H1 (cell line): ENCODE results near the gene ADIPOR2. TPM values are rescaled to one million over a fixed set of nuclear protein-coding genes. Genes with fewer than 3 reads are reported as not detected.

ENCODE experiments used
- CTCF ChIA-PET: fragments of 300-600 bp; sonication (Branson Sonifier 250); formaldehyde crosslinking; loops from one replicate; lab custom pipeline; 2021; ENCODE audit not compliant: partially characterized antibody; lab: Charles Lee
- POLR2A ChIA-PET: fragments of 300-600 bp; sonication (Branson Sonifier 250); formaldehyde crosslinking; loops from one replicate; lab custom pipeline; 2021; ENCODE audit warnings: inconsistent platforms; ENCODE audit not compliant: partially characterized antibody; lab: Charles Lee
- DNase-seq, 2 experiments: peaks; one replicate each; pipeline versions ENCODE4 v3.0.0 to v3.0.0-alpha.2; 2010 to 2022; ENCODE audit warnings: low spot score in 2 of 2, low read depth in 1 of 2, mixed read lengths in 1 of 2
- FAIRE-seq: peaks from 2 replicates; lab custom pipeline; 2011; peaks lifted over from hg19 to GRCh38; lab: Jason Lieb, UNC
- H2AFZ ChIP-seq: 2 replicates; pipeline ENCODE4 v1.8.1; 2012; ENCODE audit warnings: low read length, inconsistent platforms
- H2AK5ac ChIP-seq: 2 replicates; pipeline ENCODE4 v1.6.1; 2013; ENCODE audit warnings: low read depth, low read length
- H2BK120ac ChIP-seq: replicated peaks from 2 replicates; pipeline ENCODE3; 2013; ENCODE audit warnings: low read depth, low read length, inconsistent platforms
- H2BK12ac ChIP-seq: 2 replicates; pipeline ENCODE4 v1.6.1; 2013; ENCODE audit warnings: low read depth, low read length
- H2BK15ac ChIP-seq: 2 replicates; pipeline ENCODE4 v1.6.1; 2013; ENCODE audit warnings: low read length
- H2BK20ac ChIP-seq: 2 replicates; pipeline ENCODE4 v1.6.1; 2013; ENCODE audit warnings: low read length
- H2BK5ac ChIP-seq: 2 replicates; pipeline ENCODE4 v1.6.1; 2013; ENCODE audit warnings: low read depth, low read length
- H3K14ac ChIP-seq: 2 replicates; pipeline ENCODE4 v1.6.1; 2013; ENCODE audit warnings: inconsistent platforms; ENCODE audit not compliant: insufficient read length
- H3K18ac ChIP-seq: 2 replicates; pipeline ENCODE4 v1.6.1; 2013; ENCODE audit warnings: low read length; ENCODE audit errors: extremely low read depth
- H3K23ac ChIP-seq: 2 replicates; pipeline ENCODE4 v1.6.1; 2013; ENCODE audit warnings: inconsistent platforms; ENCODE audit not compliant: insufficient read length
- H3K23me2 ChIP-seq: 2 replicates; pipeline ENCODE4 v1.6.1; 2013; ENCODE audit warnings: low read depth, low read length
- H3K27ac ChIP-seq: 2 replicates; pipeline ENCODE4 v1.6.1; 2011; ENCODE audit warnings: low read depth, low read length, inconsistent platforms
- H3K27me3 ChIP-seq, 4 experiments: replicated peaks in 1 of 4; 1 replicate in 1 of 4; 2 replicates in 3 of 4; pipeline versions ENCODE4 v1.6.1 to v1.8.1; 2011 to 2013; ENCODE audit warnings: low read length in 3 of 4, mild to moderate bottlenecking in 3 of 4, inconsistent platforms in 2 of 4, mixed read lengths in 2 of 4, moderate library complexity in 1 of 4; ENCODE audit not compliant: control insufficient read depth in 3 of 4, insufficient read depth in 3 of 4; ENCODE audit errors: extremely low read depth in 1 of 4
- H3K36me3 ChIP-seq, 4 experiments: 2 replicates each; pipeline versions ENCODE4 v1.6.1 to v1.8.1; 2011 to 2013; ENCODE audit warnings: mild to moderate bottlenecking in 4 of 4, low read length in 3 of 4, moderate library complexity in 2 of 4, control low read depth in 1 of 4, inconsistent platforms in 1 of 4; ENCODE audit not compliant: insufficient read depth in 4 of 4, control insufficient read depth in 2 of 4
- H3K4ac ChIP-seq: replicated peaks from 2 replicates; pipeline ENCODE3; 2013; ENCODE audit warnings: low read length, low read depth, mixed read lengths, inconsistent platforms; ENCODE audit not compliant: insufficient read length
- H3K4me1 ChIP-seq, 4 experiments: replicated peaks in 1 of 4; 1 replicate in 1 of 4; 2 replicates in 3 of 4; pipeline versions ENCODE4 v1.6.1 to v1.8.1; 2011 to 2013; ENCODE audit warnings: low read length in 3 of 4, inconsistent platforms in 2 of 4, mixed read lengths in 1 of 4; ENCODE audit not compliant: insufficient read depth in 4 of 4, control insufficient read depth in 3 of 4
- H3K4me2 ChIP-seq, 2 experiments: 2 replicates each; pipeline versions ENCODE4 v1.6.1 to v1.8.1; 2011 to 2013; ENCODE audit warnings: low read depth in 2 of 2, low read length in 2 of 2, control low read depth in 1 of 2, inconsistent platforms in 1 of 2, mild to moderate bottlenecking in 1 of 2; ENCODE audit not compliant: insufficient read depth in 1 of 2
- H3K4me3 ChIP-seq, 4 experiments: fragments of 200-600, 300-600 bp in 1 of 4; sonication (generic), shearing (Covaris generic), sonication (Bioruptor Twin) in 1 of 4; 2 replicates each; pipeline versions ENCODE4 v1.5.1 to v1.8.1; 2011 to 2016; ENCODE audit warnings: low read length in 4 of 4, low read depth in 3 of 4, control low read depth in 2 of 4, inconsistent platforms in 2 of 4, mild to moderate bottlenecking in 2 of 4, mixed read lengths in 1 of 4, moderate library complexity in 1 of 4; ENCODE audit not compliant: insufficient read depth in 2 of 4; ENCODE audit errors: extremely low read depth in 1 of 4
- H3K56ac ChIP-seq: replicated peaks from 2 replicates; pipeline ENCODE3; 2013; ENCODE audit warnings: low read depth, mild to moderate bottlenecking, mixed read lengths, low read length, inconsistent platforms; ENCODE audit not compliant: insufficient read length
- H3K79me1 ChIP-seq: 2 replicates; pipeline ENCODE4 v1.6.1; 2013; ENCODE audit warnings: low read depth, low read length, control low read depth
- H3K79me2 ChIP-seq, 2 experiments: 2 replicates each; pipeline versions ENCODE4 v1.6.1 to v1.8.1; 2012 to 2013; ENCODE audit warnings: low read length in 2 of 2, mild to moderate bottlenecking in 2 of 2, inconsistent platforms in 1 of 2; ENCODE audit not compliant: insufficient read depth in 2 of 2, control insufficient read depth in 1 of 2
- H3K9ac ChIP-seq, 4 experiments: replicated peaks in 1 of 4; 1 replicate in 1 of 4; 2 replicates in 3 of 4; pipeline versions ENCODE4 v1.6.1 to v1.8.1; 2011 to 2013; ENCODE audit warnings: low read depth in 3 of 4, low read length in 3 of 4, control low read depth in 2 of 4, mild to moderate bottlenecking in 2 of 4, moderate library complexity in 2 of 4, inconsistent platforms in 1 of 4; ENCODE audit errors: extremely low read depth in 1 of 4
- H3K9me3 ChIP-seq, 2 experiments: 2 replicates each; pipeline versions ENCODE4 v1.6.1 to v1.8.1; 2012 to 2013; ENCODE audit warnings: mild to moderate bottlenecking in 2 of 2, moderate library complexity in 2 of 2, control low read depth in 1 of 2, inconsistent platforms in 1 of 2, low read depth in 1 of 2, low read length in 1 of 2, mixed read lengths in 1 of 2; ENCODE audit not compliant: insufficient read depth in 2 of 2
- H4K20me1 ChIP-seq, 2 experiments: replicated peaks in 1 of 2; 2 replicates each; pipeline versions ENCODE3 to v1.8.1; 2011 to 2013; ENCODE audit warnings: inconsistent platforms in 2 of 2, low read length in 2 of 2, mild to moderate bottlenecking in 1 of 2; ENCODE audit not compliant: insufficient read depth in 2 of 2, control insufficient read depth in 1 of 2
- H4K5ac ChIP-seq: 2 replicates; pipeline ENCODE4 v1.6.1; 2013; ENCODE audit warnings: low read length, low read depth, mixed read lengths, inconsistent platforms; ENCODE audit not compliant: insufficient read length
- H4K8ac ChIP-seq: 2 replicates; pipeline ENCODE4 v1.8.0; 2013; ENCODE audit warnings: mild to moderate bottlenecking, moderate library complexity, low read length, inconsistent platforms; ENCODE audit not compliant: insufficient read depth; ENCODE audit errors: extremely low read depth
- H4K91ac ChIP-seq: replicated peaks from 2 replicates; pipeline ENCODE3; 2013; ENCODE audit warnings: low read length, mixed read lengths, inconsistent platforms; ENCODE audit not compliant: insufficient read length
- BCL11A ChIP-seq, 2 experiments: IDR thresholded peaks; one replicate each; pipeline ENCODE4 v1.6.1; 2011; ENCODE audit warnings: low read depth in 2 of 2, low read length in 2 of 2, mild to moderate bottlenecking in 2 of 2
- CHD1 ChIP-seq: IDR thresholded peaks from 2 replicates; pipeline ENCODE4 v1.6.1; 2012; ENCODE audit warnings: low read depth, low read length, improper control_type of control experiment
- HDAC2 ChIP-seq, 2 experiments: fragments of 300-600 bp in 1 of 2; sonication (generic) in 1 of 2; IDR thresholded peaks; 2 replicates each; pipeline ENCODE4 v1.6.1; 2011 to 2012; ENCODE audit warnings: low read depth in 2 of 2, low read length in 2 of 2, mild to moderate bottlenecking in 2 of 2, moderate library complexity in 2 of 2, borderline replicate concordance in 1 of 2, inconsistent platforms in 1 of 2
- POU5F1 ChIP-seq: IDR thresholded peaks from 2 replicates; pipeline ENCODE4 v1.6.1; 2011; ENCODE audit warnings: low read depth, mild to moderate bottlenecking, low read length, moderate library complexity
- RNF2 ChIP-seq: fragments of 200-900, 300-1000 bp; sonication (generic); IDR thresholded peaks from 2 replicates; pipeline ENCODE4 v1.7.1; 2016; ENCODE audit warnings: borderline replicate concordance, low read depth, mild to moderate bottlenecking, antibody characterized with exemption, low read length; ENCODE audit not compliant: poor library complexity, severe bottlenecking; ENCODE audit errors: missing control alignments
- SIRT6 ChIP-seq: IDR thresholded peaks from one replicate; pipeline ENCODE4 v1.7.1; 2012; ENCODE audit warnings: low read length, inconsistent platforms
- SP4 ChIP-seq: IDR thresholded peaks from 2 replicates; pipeline ENCODE4 v1.6.1; 2012; ENCODE audit warnings: low read length, inconsistent platforms
- TAF1 ChIP-seq: IDR thresholded peaks from 2 replicates; pipeline ENCODE4 v1.6.1; 2011; ENCODE audit warnings: mild to moderate bottlenecking, low read depth, low read length
- TAF7 ChIP-seq: optimal IDR thresholded peaks from 2 replicates; pipeline ENCODE3; 2011; ENCODE audit warnings: low read depth, mild to moderate bottlenecking, inconsistent platforms, low read length, moderate library complexity, borderline replicate concordance
- ZNF274 ChIP-seq: IDR thresholded peaks from 2 replicates; pipeline ENCODE4 v1.7.0; 2012; ENCODE audit warnings: low read length, borderline replicate concordance; ENCODE audit errors: extremely low read depth
- WGBS, 2 experiments: shearing (Covaris generic) in 1 of 2; methylation state at CpG; one replicate each; pipeline versions ENCODE4 v1.1.6 to v1.1.7; 2013 to 2015; ENCODE audit warnings: low lambda C conversion rate in 2 of 2, mixed read lengths in 2 of 2, inconsistent platforms in 1 of 2, low coverage in 1 of 2, missing lambda C conversion rate in 1 of 2; ENCODE audit not compliant: insufficient replicate concordance in 2 of 2, insufficient coverage in 1 of 2, insufficient read length in 1 of 2; ENCODE audit errors: extremely low coverage in 1 of 2, missing lambda C conversion rate in 1 of 2; 5-methylcytosine and 5-hydroxymethylcytosine counted together
- polyA plus RNA-seq, 7 experiments: library from polyadenylated mRNA; depleted of rRNA in 3 of 7; stranded (reverse) in 5 of 7; unstranded in 2 of 7; fragments of >200 nt in 5 of 7; fragments of 200-250 nt in 2 of 7; gene quantifications; 1 replicate in 5 of 7; 2 replicates in 1 of 7; 4 replicates in 1 of 7; pipeline versions ENCODE4 v1.2.1 to v1.2.3, GENCODE V29; 2011 to 2013; ENCODE audit warnings: missing spikeins in 2 of 7, mixed read lengths in 2 of 7
- total RNA-seq: library from RNA; stranded (reverse); fragmentation: NEBNext Ultra II Directional; extraction: Animal tissue kit (Norgen Biotek cat#: 25700); gene quantifications from 2 replicates; pipeline ENCODE4 v1.2.1, GENCODE V29; 2021
- TF ChIP-seq, protein P1 (sequence below): IDR thresholded peaks from 2 replicates; pipeline ENCODE4 v1.6.1; 2012; ENCODE audit warnings: inconsistent platforms

Gene ADIPOR2
- total and polyA plus RNA-seq, 2 of the 8 experiments (the other 6 are each of a cell fraction or from before 2014, with no cell fraction given) = 17.5 to 50.8 TPM

DNA sequence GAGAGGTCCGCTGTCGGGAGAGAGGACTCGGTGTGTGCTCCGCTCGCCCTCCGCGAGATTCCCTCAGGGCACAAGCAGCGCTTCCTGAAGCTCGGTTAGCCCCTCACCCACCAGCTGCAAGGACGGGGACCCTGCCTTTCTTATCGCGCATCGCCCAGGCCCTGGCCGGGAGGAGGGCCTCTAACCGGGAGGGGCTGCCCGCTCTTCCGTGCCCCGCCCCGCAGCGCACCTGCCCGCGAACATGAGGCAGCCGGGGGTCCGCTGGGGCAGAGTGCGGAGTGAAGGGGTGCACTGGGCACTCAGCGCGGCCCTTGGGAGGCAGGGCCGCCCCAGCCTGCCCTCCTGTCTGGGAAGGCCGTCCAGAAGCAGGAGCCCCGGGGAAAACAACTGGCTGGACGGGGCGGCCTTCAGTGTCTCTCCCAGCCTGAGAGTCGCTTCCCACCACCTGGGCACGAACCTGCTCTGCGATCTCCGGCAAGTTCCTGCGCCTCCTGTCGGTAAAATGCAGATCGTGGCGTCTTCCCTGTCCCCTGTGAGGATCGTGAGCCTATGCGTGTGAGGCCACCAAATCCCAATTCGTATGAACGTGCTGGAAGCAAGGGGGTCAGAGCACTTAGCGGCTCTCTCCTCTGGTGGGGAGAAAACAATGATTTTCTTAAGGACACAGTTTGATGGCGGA lies 28.0 kb upstream of the ADIPOR2 start:
- Histone ChIP-seq H2BK12ac (0 out of 2 replicates have a peak overlapping the region, but pooled peaks have one; percentile 35), H3K4me2 (peak overlapping the region; percentile 39 to 66), H3K56ac (no peak overlapping the region), H2AFZ (peak overlapping the region; percentile 79; the same call in 1 of the 2 replicates), H4K20me1 (no peaks in the 10 kb centered on the region), H3K27ac (no peak overlapping the region), H4K5ac (no peak overlapping the region), H4K91ac (peak overlapping the region; percentile 65), H3K9me3 (no peaks in the 10 kb centered on the region; a peak in 1 of 4 replicates), H3K27me3 (peaks cover 6 to 27% (median 20%) of the 10 kb centered on the region in 4 experiments), H4K8ac (peak overlapping the region; percentile 48; the same call in 1 of the 2 replicates), H3K79me2 (no peaks in the 10 kb centered on the region), H3K4me3 (peak overlapping the region; percentile 16 to 61 (median 44)), H3K79me1 (no peaks in the 10 kb centered on the region), H3K23ac (no peak overlapping the region), H3K23me2 (peaks cover 8% of the 10 kb centered on the region; the same call in 1 of the 2 replicates), H3K4ac (no peak overlapping the region), H2BK120ac (no peak overlapping the region), H2AK5ac (peak overlapping the region; percentile 72; the same call in 1 of the 2 replicates), H3K4me1 (no peaks in the 10 kb centered on the region), H2BK20ac (no peak overlapping the region), H3K14ac (no peak overlapping the region), H3K9ac (peak overlapping the region in 1 of 4 experiments; percentile 1; a peak in 2 of 7 replicates), H3K36me3 (no peaks in the 10 kb centered on the region), H2BK5ac (no peak overlapping the region; the same call in 1 of the 2 replicates), H3K18ac (no peak overlapping the region; the same call in 1 of the 2 replicates), H2BK15ac (no peak overlapping the region)
- POLR2A ChIA-PET = interaction anchor here (0.6 to 1.9 kb wide), 7 partner anchors 14 to 128 kb away, joined by 3 to 7 read pairs (median 4); partner anchors contain the start of gene ADIPOR2
- CTCF ChIA-PET = interaction anchor here (0.6 to 1.7 kb wide), 3 partner anchors 13 to 277 kb away, joined by 3 to 5 read pairs (median 4); no protein-coding TSS in a partner anchor
- WGBS, 2 experiments = 2% methylated on average over 38 of the region's 46 CpGs; no CpG with 5 or more reads in 1 of the 2 experiments
- FAIRE-seq = peak; percentile 85
- peak; percentile 86 to 87 for DNase-seq
- no peak for TF ChIP-seq SP4
- TF ChIP-seq RNF2 = no peak
- no peak for TF ChIP-seq HDAC2 (IDR thresholded peaks at IDR 0.05; ENCODE audit: borderline replicate concordance in 1 of 2, low read depth in 2 of 2, low read length in 2 of 2)
- no peak for TF ChIP-seq TAF1
- no peak for TF ChIP-seq BCL11A (IDR thresholded peaks at IDR 0.05; ENCODE audit: low read depth in 2 of 2, low read length in 2 of 2)
- TF ChIP-seq CHD1 = no peak
- no peak for TF ChIP-seq TAF7
- TF ChIP-seq ZNF274 = no peak
- TF ChIP-seq, protein P1, sequence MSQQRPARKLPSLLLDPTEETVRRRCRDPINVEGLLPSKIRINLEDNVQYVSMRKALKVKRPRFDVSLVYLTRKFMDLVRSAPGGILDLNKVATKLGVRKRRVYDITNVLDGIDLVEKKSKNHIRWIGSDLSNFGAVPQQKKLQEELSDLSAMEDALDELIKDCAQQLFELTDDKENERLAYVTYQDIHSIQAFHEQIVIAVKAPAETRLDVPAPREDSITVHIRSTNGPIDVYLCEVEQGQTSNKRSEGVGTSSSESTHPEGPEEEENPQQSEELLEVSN = peak; percentile 61
- no peak for TF ChIP-seq SIRT6
- no peak for TF ChIP-seq POU5F1
